CD4-positive, CD25-positive, alpha-beta regulatory T cell (primary cell): ENCODE measurements around the gene EIF4G3. TPM values are rescaled to one million over a fixed set of nuclear protein-coding genes. Genes with fewer than 3 reads are reported as not detected.

Source experiments
- ATAC-seq, 2 donors: fragments of 150-1000 bp; cut with Tn5 transposase; one replicate each; pipeline ENCODE4 v1.10.0; 2021; ENCODE audit warnings: low read depth in 2 of 2, moderate number of reproducible peaks in 2 of 2, moderate library complexity in 1 of 2
- DNase-seq, 3 donors: peaks; one replicate each; pipeline versions ENCODE4 v3.0.0 to v3.0.0-alpha.2; 2012 to 2022; ENCODE audit warnings: mixed read lengths in 1 of 3
- H3K27ac ChIP-seq: one replicate; pipeline ENCODE4 v1.7.0; 2013; ENCODE audit warnings: mild to moderate bottlenecking, low read length; ENCODE audit not compliant: insufficient read depth, poor library complexity, severe bottlenecking
- H3K27me3 ChIP-seq: one replicate; pipeline ENCODE4 v1.7.0; 2013; ENCODE audit warnings: low read length; ENCODE audit not compliant: control insufficient read depth, insufficient read depth
- H3K36me3 ChIP-seq: one replicate; pipeline ENCODE4 v1.7.0; 2013; ENCODE audit warnings: mild to moderate bottlenecking, low read length, moderate library complexity; ENCODE audit not compliant: control insufficient read depth, insufficient read depth
- H3K4me1 ChIP-seq: 2 replicates; pipeline ENCODE4 v1.7.0; 2013; ENCODE audit warnings: mild to moderate bottlenecking, low read length; ENCODE audit not compliant: insufficient read depth, control insufficient read depth, poor library complexity, severe bottlenecking
- H3K4me3 ChIP-seq: one replicate; pipeline ENCODE4 v1.7.0; 2013; ENCODE audit warnings: low read depth, mild to moderate bottlenecking, low read length, moderate library complexity
- H3K9me3 ChIP-seq, 2 experiments: 1 replicate in 1 of 2; 2 replicates in 1 of 2; pipeline ENCODE4 v1.7.0; 2013; ENCODE audit warnings: low read length in 2 of 2, mild to moderate bottlenecking in 1 of 2, moderate library complexity in 1 of 2; ENCODE audit not compliant: control insufficient read depth in 2 of 2
- H3K27ac Mint-ChIP-seq, 3 donors: one replicate each; pipeline ENCODE4 v1.8.0; 2020 to 2022; ENCODE audit warnings: mild to moderate bottlenecking in 3 of 3, mixed read lengths in 3 of 3, moderate library complexity in 2 of 3
- H3K27me3 Mint-ChIP-seq: one replicate; pipeline ENCODE4 v1.8.0; 2022; ENCODE audit warnings: mild to moderate bottlenecking, mixed read lengths
- H3K36me3 Mint-ChIP-seq: one replicate; pipeline ENCODE4 v1.8.0; 2020; ENCODE audit warnings: mixed read lengths
- H3K4me1 Mint-ChIP-seq, 4 donors: one replicate each; pipeline ENCODE4 v1.8.0; 2020 to 2022; ENCODE audit warnings: mixed read lengths in 4 of 4, mild to moderate bottlenecking in 1 of 4
- H3K4me3 Mint-ChIP-seq, 4 donors: one replicate each; pipeline ENCODE4 v1.8.0; 2020 to 2022; ENCODE audit warnings: mild to moderate bottlenecking in 4 of 4, mixed read lengths in 4 of 4, moderate library complexity in 3 of 4
- H3K9me3 Mint-ChIP-seq, 7 donors: one replicate each; pipeline ENCODE4 v1.8.0; 2020 to 2022; ENCODE audit warnings: mixed read lengths in 7 of 7, mild to moderate bottlenecking in 3 of 7, moderate library complexity in 2 of 7
- polyA plus RNA-seq, 4 donors: library from polyadenylated mRNA; unstranded; fragments of 300-500 nt; fragmentation: Illumina TruSeq; gene quantifications; one replicate each; pipeline ENCODE4 v1.2.3, GENCODE V29; 2021
- total RNA-seq: library from RNA; stranded (reverse); gene quantifications from one replicate; pipeline ENCODE4 v1.2.3, GENCODE V29; 2022

Gene EIF4G3
- total and polyA plus RNA-seq, 5 donors from 2014 or later, result 2.5 to 34.4 (median 5.5) TPM

- Histone ChIP-seq H3K36me3 (no peaks in the 10 kb centered on the region), H3K27me3 (no peaks in the 10 kb centered on the region), H3K4me3 (peak overlapping the region; percentile 84), H3K4me1 (peaks cover 15% of the 10 kb centered on the region), H3K9me3 (no peaks in the 10 kb centered on the region), H3K27ac (peak overlapping the region; percentile 73)
- Mint-ChIP-seq H3K9me3 (peaks cover 0 to 1% (median 0%) of the 10 kb centered on the region in 7 donors), H3K27ac (peak overlapping the region; percentile 65 to 91 (median 76)), H3K4me3 (peak overlapping the region; percentile 32 to 78 (median 57)), H3K27me3 (no peaks in the 10 kb centered on the region), H3K4me1 (peaks cover 21 to 27% (median 23%) of the 10 kb centered on the region in 4 donors), H3K36me3 (no peaks in the 10 kb centered on the region)
- ATAC-seq (peak; percentile 97 to 99), DNase-seq (peak; percentile 14 to 88 (median 57))
Measured at GRCh38 chr1:21022279-21023040, 154.2 kb downstream of the EIF4G3 start.

- Histone ChIP-seq H3K36me3 (no peaks in the 10 kb centered on the region), H3K4me3 (no peak overlapping the region), H3K27ac (peak overlapping the region; percentile 73), H3K27me3 (no peaks in the 10 kb centered on the region), H3K9me3 (no peaks in the 10 kb centered on the region), H3K4me1 (peaks cover 15% of the 10 kb centered on the region)
- Mint-ChIP-seq H3K4me1 (peaks cover 19 to 27% (median 25%) of the 10 kb centered on the region in 4 donors), H3K36me3 (no peaks in the 10 kb centered on the region), H3K4me3 (no peak overlapping the region), H3K27me3 (no peaks in the 10 kb centered on the region), H3K9me3 (peaks cover 0 to under 1% (median 0%) of the 10 kb centered on the region in 7 donors), H3K27ac (peak overlapping the region in 2 of 3 donors; percentile 71 to 88)
- no peak for DNase-seq
- no peak for ATAC-seq
Measured at GRCh38 chr1:21021311-21021710, 155.4 kb downstream of the EIF4G3 start.

GRCh38 chr1:21020151-21020550 lies 156.5 kb downstream of the EIF4G3 start:
- H3K27ac ChIP-seq, result no peak overlapping the region
- no peak overlapping the region for H3K4me3 ChIP-seq
- ATAC-seq, result no peak
- peaks cover 15% of the 10 kb centered on the region for H3K4me1 ChIP-seq
- H3K27me3 Mint-ChIP-seq, result no peaks in the 10 kb centered on the region
- no peak for DNase-seq
- no peaks in the 10 kb centered on the region for H3K9me3 Mint-ChIP-seq
- no peaks in the 10 kb centered on the region for H3K9me3 ChIP-seq
- no peaks in the 10 kb centered on the region for H3K27me3 ChIP-seq
- no peak overlapping the region for H3K4me3 Mint-ChIP-seq
- H3K36me3 Mint-ChIP-seq, result peaks cover 3% of the 10 kb centered on the region
- no peaks in the 10 kb centered on the region for H3K36me3 ChIP-seq
- no peak overlapping the region for H3K27ac Mint-ChIP-seq
- H3K4me1 Mint-ChIP-seq, result peaks cover 16 to 30% (median 25%) of the 10 kb centered on the region in 4 donors

- DNase-seq (no peak), ATAC-seq (no peak)
- Histone ChIP-seq H3K9me3 (no peaks in the 10 kb centered on the region), H3K27ac (no peak overlapping the region), H3K27me3 (no peaks in the 10 kb centered on the region), H3K4me3 (no peak overlapping the region), H3K4me1 (peaks cover 15% of the 10 kb centered on the region), H3K36me3 (no peaks in the 10 kb centered on the region)
- Mint-ChIP-seq H3K36me3 (peaks cover 10% of the 10 kb centered on the region), H3K27me3 (no peaks in the 10 kb centered on the region), H3K9me3 (peaks cover 0 to 2% (median 0%) of the 10 kb centered on the region in 7 donors), H3K27ac (peak overlapping the region in 1 of 3 donors; percentile 66), H3K4me3 (no peak overlapping the region), H3K4me1 (peaks cover 19 to 32% (median 27%) of the 10 kb centered on the region in 4 donors)
Measured at GRCh38 chr1:21018673-21019072, 158.0 kb downstream of the EIF4G3 start.

GRCh38 chr1:21013510-21013909 lies 163.2 kb downstream of the EIF4G3 start:
- Mint-ChIP-seq H3K4me3 (no peak overlapping the region), H3K36me3 (peaks cover 15% of the 10 kb centered on the region), H3K27me3 (no peaks in the 10 kb centered on the region), H3K4me1 (peaks cover 4 to 22% (median 11%) of the 10 kb centered on the region in 4 donors), H3K9me3 (peaks cover 0 to 2% (median 0%) of the 10 kb centered on the region in 7 donors), H3K27ac (peak overlapping the region in 1 of 3 donors; percentile 58)
- Histone ChIP-seq H3K4me1 (no peaks in the 10 kb centered on the region), H3K27ac (no peak overlapping the region), H3K4me3 (no peak overlapping the region), H3K36me3 (no peaks in the 10 kb centered on the region), H3K9me3 (no peaks in the 10 kb centered on the region), H3K27me3 (no peaks in the 10 kb centered on the region)
- ATAC-seq (no peak), DNase-seq (no peak)

GRCh38 chr1:21012937-21013336 lies 163.8 kb downstream of the EIF4G3 start:
- H3K4me3 ChIP-seq, result no peak overlapping the region
- no peak overlapping the region for H3K27ac ChIP-seq
- peaks cover 0 to 2% (median 0%) of the 10 kb centered on the region in 7 donors for H3K9me3 Mint-ChIP-seq
- no peaks in the 10 kb centered on the region for H3K27me3 Mint-ChIP-seq
- H3K4me1 ChIP-seq, result no peaks in the 10 kb centered on the region
- peaks cover 15% of the 10 kb centered on the region for H3K36me3 Mint-ChIP-seq
- no peak overlapping the region for H3K4me3 Mint-ChIP-seq
- peaks cover 4 to 21% (median 10%) of the 10 kb centered on the region in 4 donors for H3K4me1 Mint-ChIP-seq
- ATAC-seq (no peak), DNase-seq (no peak)
- no peak overlapping the region for H3K27ac Mint-ChIP-seq
- H3K9me3 ChIP-seq, result no peaks in the 10 kb centered on the region
- H3K36me3 ChIP-seq, result no peaks in the 10 kb centered on the region
- H3K27me3 ChIP-seq, result no peaks in the 10 kb centered on the region

GRCh38 chr1:21007876-21008275 lies 168.8 kb downstream of the EIF4G3 start:
- H3K4me3 Mint-ChIP-seq, result no peak overlapping the region
- Histone ChIP-seq H3K4me3 (no peak overlapping the region), H3K27me3 (no peaks in the 10 kb centered on the region), H3K9me3 (no peaks in the 10 kb centered on the region), H3K4me1 (no peaks in the 10 kb centered on the region), H3K36me3 (no peaks in the 10 kb centered on the region), H3K27ac (no peak overlapping the region)
- no peaks in the 10 kb centered on the region for H3K27me3 Mint-ChIP-seq
- no peak for DNase-seq
- H3K36me3 Mint-ChIP-seq, result no peaks in the 10 kb centered on the region
- no peak overlapping the region for H3K27ac Mint-ChIP-seq
- no peaks in the 10 kb centered on the region for H3K9me3 Mint-ChIP-seq
- H3K4me1 Mint-ChIP-seq, result peaks cover 0 to 16% (median 0%) of the 10 kb centered on the region in 4 donors
- ATAC-seq, result no peak
